OCI-LY3 (cell line): ENCODE measurements around the gene CRYBG1.

ENCODE experiments used
- EZH2phosphoT487 ChIP-seq: fragments of 200-600 bp; shearing (Covaris generic); IDR thresholded peaks from 2 replicates; pipeline ENCODE4 v1.6.1; 2018; ENCODE audit warnings: antibody characterized with exemption, mixed run types, low read depth
- TF ChIP-seq, protein P1 (sequence below): fragments of 200-600, 300-600 bp; sonication (generic); IDR thresholded peaks from 2 replicates; pipeline ENCODE4 v1.5.1; 2014; ENCODE audit warnings: antibody characterized with exemption, low read length, low read depth

- TF ChIP-seq, protein P1, sequence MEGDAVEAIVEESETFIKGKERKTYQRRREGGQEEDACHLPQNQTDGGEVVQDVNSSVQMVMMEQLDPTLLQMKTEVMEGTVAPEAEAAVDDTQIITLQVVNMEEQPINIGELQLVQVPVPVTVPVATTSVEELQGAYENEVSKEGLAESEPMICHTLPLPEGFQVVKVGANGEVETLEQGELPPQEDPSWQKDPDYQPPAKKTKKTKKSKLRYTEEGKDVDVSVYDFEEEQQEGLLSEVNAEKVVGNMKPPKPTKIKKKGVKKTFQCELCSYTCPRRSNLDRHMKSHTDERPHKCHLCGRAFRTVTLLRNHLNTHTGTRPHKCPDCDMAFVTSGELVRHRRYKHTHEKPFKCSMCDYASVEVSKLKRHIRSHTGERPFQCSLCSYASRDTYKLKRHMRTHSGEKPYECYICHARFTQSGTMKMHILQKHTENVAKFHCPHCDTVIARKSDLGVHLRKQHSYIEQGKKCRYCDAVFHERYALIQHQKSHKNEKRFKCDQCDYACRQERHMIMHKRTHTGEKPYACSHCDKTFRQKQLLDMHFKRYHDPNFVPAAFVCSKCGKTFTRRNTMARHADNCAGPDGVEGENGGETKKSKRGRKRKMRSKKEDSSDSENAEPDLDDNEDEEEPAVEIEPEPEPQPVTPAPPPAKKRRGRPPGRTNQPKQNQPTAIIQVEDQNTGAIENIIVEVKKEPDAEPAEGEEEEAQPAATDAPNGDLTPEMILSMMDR: no peak
- TF ChIP-seq EZH2phosphoT487: no peak
These were observed 114.8 kb downstream of the CRYBG1 start for GRCh38 chr6:106475284-106475683.
